Measurements from ENCODE around the gene FTO. TPM values are rescaled to one million over a fixed set of nuclear protein-coding genes. Genes with fewer than 3 reads are reported as not detected.

FTO gene
- total RNA-seq, 1 donor, result 135 TPM

DNA sequence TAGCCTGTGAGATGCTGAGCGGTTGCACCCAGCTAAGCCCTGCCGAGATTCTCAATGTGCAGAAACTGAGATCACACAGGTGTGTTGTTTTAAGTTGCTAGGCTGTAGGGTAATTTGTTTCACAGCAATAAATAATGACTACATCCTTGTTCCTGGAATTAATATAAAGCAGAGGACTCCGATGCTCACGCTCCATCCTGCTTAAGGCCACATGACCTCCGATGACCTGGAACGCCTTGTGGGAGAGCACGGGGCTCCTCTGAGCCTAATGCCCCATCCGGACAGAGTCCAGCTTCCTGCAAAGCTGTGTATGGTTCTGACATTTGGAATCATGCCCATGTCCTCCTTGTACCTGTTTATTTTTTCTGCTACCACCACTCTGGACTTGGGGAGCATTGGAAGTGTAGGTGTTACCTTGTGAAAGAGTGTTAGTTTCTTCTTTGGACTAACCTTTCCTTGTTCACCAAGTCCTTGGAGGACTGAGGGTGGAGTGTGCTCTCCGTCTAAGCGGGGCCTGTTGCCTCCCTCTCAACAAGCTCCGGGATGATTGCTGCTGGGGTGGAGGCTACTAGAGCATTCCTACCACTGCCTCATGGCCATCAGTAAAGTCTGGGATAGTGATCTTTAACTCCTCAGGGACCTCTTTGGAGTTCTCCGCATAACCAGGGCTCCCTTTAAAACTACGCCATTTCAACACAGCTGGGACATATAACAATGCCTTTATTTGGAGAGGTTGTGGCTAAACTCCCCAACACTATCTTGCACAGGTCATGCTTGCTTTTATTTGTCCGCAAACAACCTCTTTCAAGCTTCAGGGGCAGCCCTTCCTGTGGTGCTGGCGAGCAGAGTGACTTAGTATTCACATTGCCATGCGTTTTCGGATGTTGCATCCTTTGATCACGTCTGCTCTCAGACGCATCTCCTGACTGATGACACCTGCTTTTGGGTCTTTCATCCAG is 457.3 kb downstream of the FTO start:
- DNase-seq (ENCODE audit: low read depth), result no peak
- H3K4me3 ChIP-seq (ENCODE audit: low read depth, low read length), result no peak overlapping the region
- TF ChIP-seq, protein P1, sequence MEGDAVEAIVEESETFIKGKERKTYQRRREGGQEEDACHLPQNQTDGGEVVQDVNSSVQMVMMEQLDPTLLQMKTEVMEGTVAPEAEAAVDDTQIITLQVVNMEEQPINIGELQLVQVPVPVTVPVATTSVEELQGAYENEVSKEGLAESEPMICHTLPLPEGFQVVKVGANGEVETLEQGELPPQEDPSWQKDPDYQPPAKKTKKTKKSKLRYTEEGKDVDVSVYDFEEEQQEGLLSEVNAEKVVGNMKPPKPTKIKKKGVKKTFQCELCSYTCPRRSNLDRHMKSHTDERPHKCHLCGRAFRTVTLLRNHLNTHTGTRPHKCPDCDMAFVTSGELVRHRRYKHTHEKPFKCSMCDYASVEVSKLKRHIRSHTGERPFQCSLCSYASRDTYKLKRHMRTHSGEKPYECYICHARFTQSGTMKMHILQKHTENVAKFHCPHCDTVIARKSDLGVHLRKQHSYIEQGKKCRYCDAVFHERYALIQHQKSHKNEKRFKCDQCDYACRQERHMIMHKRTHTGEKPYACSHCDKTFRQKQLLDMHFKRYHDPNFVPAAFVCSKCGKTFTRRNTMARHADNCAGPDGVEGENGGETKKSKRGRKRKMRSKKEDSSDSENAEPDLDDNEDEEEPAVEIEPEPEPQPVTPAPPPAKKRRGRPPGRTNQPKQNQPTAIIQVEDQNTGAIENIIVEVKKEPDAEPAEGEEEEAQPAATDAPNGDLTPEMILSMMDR (IDR thresholded peaks at IDR 0.05; ENCODE audit: insufficient read depth, low read length), result no peak

DNA sequence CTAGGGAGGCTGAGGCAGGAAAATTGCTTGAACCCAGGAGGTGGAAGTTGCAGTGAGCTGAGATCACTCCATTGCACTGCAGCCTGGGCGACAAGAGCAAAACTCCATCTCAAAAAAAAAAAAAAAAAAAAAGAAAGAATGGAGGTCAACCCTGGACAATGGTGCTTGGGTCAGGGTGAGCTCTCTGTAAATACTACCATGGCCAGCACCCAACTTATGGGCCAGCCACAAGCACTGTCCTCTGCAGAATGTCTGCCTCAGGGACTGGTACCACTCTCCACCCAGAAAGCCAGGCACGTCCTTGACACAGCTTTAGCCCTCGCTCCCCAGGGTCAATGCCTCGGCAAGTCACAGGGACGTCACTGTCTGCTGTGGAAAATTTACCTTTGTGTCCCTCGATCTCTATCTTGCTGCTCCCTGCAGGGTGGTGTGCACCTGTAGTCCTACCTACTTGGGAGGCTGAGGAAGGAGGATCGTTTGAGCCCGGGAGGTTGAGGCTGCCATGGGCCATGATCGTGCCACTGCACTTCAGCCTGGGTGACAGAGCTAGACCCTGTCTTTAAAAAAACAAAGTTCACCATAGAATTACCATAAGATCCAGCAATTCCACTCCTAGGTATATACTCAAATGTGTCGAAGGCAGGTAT is 459.4 kb downstream of the FTO start:
- TF ChIP-seq, protein P1 (IDR thresholded peaks at IDR 0.05; ENCODE audit: insufficient read depth, low read length), result no peak
- H3K4me3 ChIP-seq (ENCODE audit: low read depth, low read length), result no peak overlapping the region
- DNase-seq (ENCODE audit: low read depth), result no peak

DNA sequence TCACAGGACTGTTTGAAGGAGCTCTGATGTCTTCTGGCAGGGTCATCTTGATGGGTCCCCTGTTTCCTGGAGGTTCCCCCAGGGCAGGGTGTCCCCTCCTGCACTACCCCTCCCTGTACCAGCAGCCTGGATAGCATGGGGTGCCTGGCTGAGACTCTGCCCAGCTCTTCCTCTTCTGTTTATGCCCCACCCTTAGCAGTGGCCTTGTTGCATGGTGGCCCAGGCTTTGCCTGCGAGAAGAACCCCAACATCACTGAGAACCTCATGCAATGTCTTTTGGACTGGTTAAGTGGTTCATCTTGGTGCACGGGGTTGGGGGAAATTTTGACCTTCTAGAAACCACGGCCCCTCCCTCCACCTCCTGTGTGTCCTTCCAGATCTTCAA is 460.8 kb downstream of the FTO start:
- no peak overlapping the region for H3K4me3 ChIP-seq (ENCODE audit: low read depth, low read length)
- no peak for DNase-seq (ENCODE audit: low read depth)
- TF ChIP-seq, protein P1 (IDR thresholded peaks at IDR 0.05; ENCODE audit: insufficient read depth, low read length), result no peak

DNA sequence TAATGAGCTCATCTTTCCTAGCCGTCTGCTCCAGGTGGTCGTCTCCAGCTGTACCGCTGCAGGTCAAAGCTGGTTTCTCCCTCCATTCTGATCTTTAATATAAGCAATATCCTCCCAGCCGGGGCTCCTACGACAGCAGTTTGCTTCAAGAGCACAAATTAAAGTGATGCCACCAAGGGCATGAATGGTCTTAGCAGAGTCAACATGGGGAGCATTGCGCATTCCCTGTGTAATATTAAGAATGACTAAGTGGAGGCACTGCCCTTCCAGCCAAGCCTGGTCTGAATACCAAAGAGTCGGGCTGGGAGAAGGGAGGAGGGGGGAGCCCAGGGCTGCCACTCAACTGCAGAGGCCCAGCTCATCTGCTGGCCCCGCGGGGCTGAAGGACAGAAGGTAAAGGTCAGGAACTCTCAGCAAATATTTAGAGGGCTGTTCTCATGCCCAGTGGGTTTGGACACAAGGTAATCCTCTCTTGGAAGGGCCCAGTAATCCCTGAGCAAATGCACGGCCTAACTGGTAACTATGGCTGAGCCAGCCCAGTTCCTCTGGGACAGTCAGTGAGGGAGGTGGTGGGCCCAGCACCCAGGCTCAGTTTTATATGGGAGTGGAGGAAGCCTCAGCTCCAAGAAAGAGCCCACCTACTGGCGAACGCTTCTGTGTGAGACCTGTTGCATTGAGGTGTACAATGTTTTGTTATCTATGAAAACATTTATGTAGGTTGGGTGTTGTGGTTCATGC is 461.4 kb downstream of the FTO start:
- TF ChIP-seq, protein P1 (IDR thresholded peaks at IDR 0.05; ENCODE audit: insufficient read depth, low read length), result no peak
- no peak for DNase-seq (ENCODE audit: low read depth)
- no peak overlapping the region for H3K4me3 ChIP-seq (ENCODE audit: low read depth, low read length)

DNA sequence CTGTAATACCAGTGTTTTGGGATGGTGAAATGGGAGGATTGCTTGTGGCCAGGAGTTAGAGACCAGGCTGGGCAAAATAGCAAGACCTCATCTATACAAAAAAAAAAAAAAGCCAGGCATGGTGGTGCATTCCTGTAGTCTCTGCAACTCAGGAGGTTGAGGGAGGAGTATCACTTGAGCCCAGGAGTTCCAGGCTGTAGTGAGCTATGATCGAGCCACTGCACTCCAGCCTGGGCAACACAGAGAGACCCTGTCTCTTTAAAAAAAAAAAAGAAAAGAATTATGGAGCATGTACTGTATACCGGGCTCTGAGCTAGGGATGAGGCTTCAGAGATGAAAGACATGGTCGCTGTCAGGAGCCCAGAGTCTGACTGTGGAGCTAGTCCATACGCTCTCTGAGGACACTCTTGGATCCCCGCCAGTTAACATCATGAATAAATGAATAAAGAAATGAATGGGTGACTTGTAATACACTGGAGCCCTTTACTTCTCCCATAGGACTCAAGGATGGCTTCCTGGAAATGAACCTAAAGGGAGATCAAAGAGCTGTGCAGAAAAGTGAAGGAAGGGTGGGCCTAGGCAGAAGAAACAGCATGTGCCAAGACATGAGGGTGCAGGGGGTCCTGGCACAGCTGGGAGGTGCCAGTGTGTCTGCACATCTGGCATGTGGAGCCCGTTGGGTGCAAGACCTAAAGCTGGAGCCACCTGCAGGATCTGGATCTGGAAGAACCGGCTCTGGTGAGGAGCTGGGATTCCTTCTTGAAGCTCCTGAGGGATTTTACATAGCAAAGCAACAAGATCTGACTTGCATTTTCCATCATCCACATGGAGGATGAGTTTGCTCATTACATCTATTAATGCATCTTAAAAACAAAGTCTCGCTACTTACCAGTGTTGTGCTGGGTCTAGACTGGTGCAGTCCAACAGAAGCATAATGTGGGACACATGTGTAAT is 462.2 kb downstream of the FTO start:
- TF ChIP-seq, protein P1 (IDR thresholded peaks at IDR 0.05; ENCODE audit: insufficient read depth, low read length), result no peak
- no peak for DNase-seq (ENCODE audit: low read depth)
- H3K4me3 ChIP-seq (ENCODE audit: low read depth, low read length), result no peak overlapping the region

DNA sequence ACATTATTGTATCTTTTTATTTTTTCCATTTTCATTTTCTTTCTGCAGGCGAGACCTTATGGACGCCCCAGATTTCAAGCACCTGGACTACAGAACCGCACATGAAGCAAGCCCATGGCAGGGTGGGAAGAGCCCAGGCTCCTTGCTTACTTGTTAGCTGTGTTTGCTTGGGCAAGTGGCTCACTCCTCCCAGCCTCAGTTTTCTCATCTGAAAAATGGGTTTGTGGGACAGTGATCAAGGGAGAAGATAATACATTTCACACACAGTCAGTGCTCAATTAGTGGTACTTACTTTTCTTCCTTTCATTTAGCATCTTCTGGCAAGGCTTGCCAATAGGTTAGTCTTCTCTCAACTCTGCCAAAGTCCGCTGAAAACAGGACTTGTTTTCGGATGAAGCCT is 465.2 kb downstream of the FTO start:
- no peak overlapping the region for H3K4me3 ChIP-seq (ENCODE audit: low read depth, low read length)
- no peak for DNase-seq (ENCODE audit: low read depth)
- TF ChIP-seq, protein P1 (IDR thresholded peaks at IDR 0.05; ENCODE audit: insufficient read depth, low read length), result no peak

All from fibroblast of the aortic adventitia (primary cell).